A549 (cell line): ENCODE results near the gene NGB. TPM values are rescaled to one million over a fixed set of nuclear protein-coding genes. Genes with fewer than 3 reads are reported as not detected.

Source experiments
- ATAC-seq, 2 experiments: fragments of 200-7000 bp in 1 of 2; fragments of >200 bp in 1 of 2; cut with Nextera tagmentation in 1 of 2; cut with Tn5 transposase in 1 of 2; 3 replicates each; pipeline versions ENCODE4 v1.8.0 to v1.9.1; 2018 to 2020; ENCODE audit warnings: mild to moderate bottlenecking in 1 of 2, moderate library complexity in 1 of 2
- CTCF ChIA-PET: fragments of 300-600 bp; sonication (Branson Sonifier 250); formaldehyde crosslinking; extraction: SDS; loops from one replicate; lab custom pipeline; 2021; ENCODE audit warnings: antibody characterized with exemption, inconsistent platforms; lab: Yijun Ruan, JAX
- POLR2A ChIA-PET: fragments of 350-600 bp; formaldehyde crosslinking; extraction: SDS; loops from one replicate; lab custom pipeline; 2021; ENCODE audit warnings: antibody characterized with exemption, inconsistent platforms; lab: Yijun Ruan, JAX
- DNase-seq, 2 experiments: peaks; one replicate each; pipeline versions ENCODE4 v3.0.0 to v3.0.0-alpha.2; 2011 to 2016; ENCODE audit warnings: low read depth in 1 of 2, low spot score in 1 of 2
- FAIRE-seq: peaks from 2 replicates; lab custom pipeline; 2011; peaks lifted over from hg19 to GRCh38; lab: Jason Lieb, UNC
- H3K27ac ChIP-seq, 2 experiments: fragments of >200 bp; sonication (Bioruptor Twin); formaldehyde crosslinking; 3 replicates each; pipeline ENCODE4 v1.5.1; 2016 to 2017
- H3K4me1 ChIP-seq: fragments of >200 bp; sonication (Bioruptor Twin); formaldehyde crosslinking; 3 replicates; pipeline ENCODE4 v1.6.1; 2016
- H3K4me2 ChIP-seq: fragments of >200 bp; sonication (Bioruptor Twin); formaldehyde crosslinking; 3 replicates; pipeline ENCODE4 v1.6.1; 2016
- H3K4me3 ChIP-seq: fragments of >200 bp; sonication (Bioruptor Twin); formaldehyde crosslinking; 3 replicates; pipeline ENCODE4 v1.5.1; 2016
- H3K9me3 ChIP-seq: fragments of >200 bp; sonication (Bioruptor Twin); formaldehyde crosslinking; 3 replicates; pipeline ENCODE4 v1.6.1; 2016
- CEBPB ChIP-seq, 2 experiments: fragments of >200 bp in 1 of 2; sonication (Bioruptor Twin) in 1 of 2; formaldehyde crosslinking in 1 of 2; IDR thresholded peaks; 2 replicates each; pipeline ENCODE4 v1.6.1; 2012 to 2016
- CHD2 ChIP-seq: fragments of 150-350 bp; IDR thresholded peaks from 2 replicates; pipeline ENCODE4 v1.6.1; 2014; ENCODE audit warnings: low read length; ENCODE audit not compliant: partially characterized antibody
- CHD4 ChIP-seq: fragments of 200-600 bp; sonication (generic); IDR thresholded peaks from 2 replicates; pipeline ENCODE4 v1.6.1; 2016; ENCODE audit warnings: antibody characterized with exemption, mild to moderate bottlenecking, borderline replicate concordance
- E2F6 ChIP-seq: IDR thresholded peaks from 2 replicates; pipeline ENCODE4 v1.6.1; 2012; ENCODE audit warnings: low read depth, borderline replicate concordance
- EHMT2 ChIP-seq: fragments of 200-600 bp; sonication (generic); IDR thresholded peaks from 2 replicates; pipeline ENCODE4 v1.6.1; 2016; ENCODE audit warnings: antibody characterized with exemption, low read depth, mild to moderate bottlenecking, moderate library complexity
- ELK1 ChIP-seq: fragments of 150-350 bp; IDR thresholded peaks from 2 replicates; pipeline ENCODE4 v1.6.1; 2014; ENCODE audit warnings: low read depth, mild to moderate bottlenecking, low read length
- GATA3 ChIP-seq: IDR thresholded peaks from 2 replicates; pipeline ENCODE4 v1.6.1; 2012; ENCODE audit warnings: borderline replicate concordance
- HES2 ChIP-seq: fragments of >200 bp; sonication (Bioruptor Twin); formaldehyde crosslinking; IDR thresholded peaks from 2 replicates; pipeline ENCODE4 v1.6.1; 2016
- HEYL ChIP-seq: fragments of 250-450 bp; sonication (Bioruptor Pico); IDR thresholded peaks from 2 replicates; pipeline ENCODE4 v1.8.0; 2021; ENCODE audit warnings: mild to moderate bottlenecking, moderate library complexity
- HOXA7 ChIP-seq: fragments of 250-450 bp; sonication (Bioruptor Pico); IDR thresholded peaks from 2 replicates; pipeline ENCODE4 v1.5.0; 2020; ENCODE audit warnings: mild to moderate bottlenecking, moderate library complexity
- KDM5A ChIP-seq: fragments of 200-600 bp; sonication (generic); IDR thresholded peaks from 2 replicates; pipeline ENCODE4 v1.6.1; 2016; ENCODE audit warnings: antibody characterized with exemption, mild to moderate bottlenecking
- MYC ChIP-seq: IDR thresholded peaks from 2 replicates; pipeline ENCODE4 v1.6.1; 2012; ENCODE audit warnings: mild to moderate bottlenecking, inconsistent platforms, low read length, improper control_type of control experiment, borderline replicate concordance
- NFE2L2 ChIP-seq: fragments of 150-350 bp; conservative IDR thresholded peaks from 2 replicates; pipeline ENCODE4 v1.6.1; 2014; ENCODE audit warnings: low read length
- NPAS2 ChIP-seq: fragments of 250-450 bp; sonication (Bioruptor Pico); IDR thresholded peaks from 2 replicates; pipeline ENCODE4 v1.8.0; 2022; ENCODE audit warnings: mild to moderate bottlenecking, moderate library complexity, borderline replicate concordance
- NR3C1 ChIP-seq: fragments of >200 bp; sonication (Bioruptor Twin); formaldehyde crosslinking; IDR thresholded peaks from 3 replicates; pipeline ENCODE4 v1.6.1; 2017
- PHF8 ChIP-seq: fragments of 200-600 bp; sonication (generic); IDR thresholded peaks from 2 replicates; pipeline ENCODE4 v1.6.1; 2016; ENCODE audit warnings: low read depth, mild to moderate bottlenecking, antibody characterized with exemption, moderate library complexity, borderline replicate concordance
- POLR2A ChIP-seq: IDR thresholded peaks from 2 replicates; pipeline ENCODE4 v1.6.1; 2012; ENCODE audit warnings: mild to moderate bottlenecking, low read length
- POLR2AphosphoS2 ChIP-seq: conservative IDR thresholded peaks from 2 replicates; pipeline ENCODE4 v1.6.1; 2012; ENCODE audit warnings: low read length, improper control_type of control experiment, inconsistent platforms
- RARB ChIP-seq: fragments of 250-450 bp; sonication (Bioruptor Pico); IDR thresholded peaks from 2 replicates; pipeline ENCODE4 v1.8.0; 2021; ENCODE audit warnings: mild to moderate bottlenecking, moderate library complexity
- RFX5 ChIP-seq: fragments of 450-650 bp; IDR thresholded peaks from 2 replicates; pipeline ENCODE4 v1.7.1; 2014; ENCODE audit warnings: antibody characterized with exemption, mild to moderate bottlenecking, moderate library complexity
- SMC3 ChIP-seq: fragments of >200 bp; sonication (Bioruptor Twin); formaldehyde crosslinking; IDR thresholded peaks from 3 replicates; pipeline ENCODE4 v1.6.1; 2018; ENCODE audit warnings: inconsistent platforms
- USF2 ChIP-seq: fragments of 450-650 bp; IDR thresholded peaks from 2 replicates; pipeline ENCODE4 v1.6.1; 2014; ENCODE audit warnings: antibody characterized with exemption
- ZFP36 ChIP-seq: fragments of 450-650 bp; IDR thresholded peaks from 2 replicates; pipeline ENCODE4 v1.6.1; 2014; ENCODE audit warnings: borderline replicate concordance; ENCODE audit not compliant: partially characterized antibody
- WGBS: methylation state at CpG from one replicate; pipeline ENCODE4 v1.1.6; 2017; ENCODE audit errors: missing lambda C conversion rate; 5-methylcytosine and 5-hydroxymethylcytosine counted together
- polyA plus RNA-seq, 4 experiments: library from polyadenylated mRNA; depleted of rRNA in 3 of 4; stranded (reverse); fragments of >200 nt; fragmentation: RNase III in 1 of 4; extraction: RNeasy Plus Mini Kit Qiagen cat#74134 plus additional on column Dnase treatment in 1 of 4; gene quantifications; 2 replicates in 3 of 4; 3 replicates in 1 of 4; pipeline ENCODE4 v1.2.3, GENCODE V29; 2011 to 2017

NGB gene
- polyA plus RNA-seq, 2 of the 4 experiments (the other 2 are of a cell fraction), result not detected

GRCh38 chr14:77250927-77251326 is 20.1 kb downstream of the NGB start:
- FAIRE-seq, result no peak
- DNase-seq, result no peak
- Histone ChIP-seq H3K27ac (no peak overlapping the region), H3K9me3 (no peaks in the 10 kb centered on the region)
- TF ChIP-seq RFX5, result no peak
- TF ChIP-seq CHD4, result no peak
- TF ChIP-seq CHD2, result no peak
- no peak for TF ChIP-seq CEBPB (IDR thresholded peaks at IDR 0.05)
- TF ChIP-seq E2F6, result no peak
- no peak for TF ChIP-seq ZFP36
- TF ChIP-seq HEYL, result no peak
- TF ChIP-seq, all 56 proteins: peak for 0
- 63% methylated on average over 6 of the region's 6 CpGs for WGBS
- Histone ChIP-seq H3K4me2 (no peak overlapping the region), H3K4me3 (no peak overlapping the region), H3K4me1 (no peaks in the 10 kb centered on the region)
- CTCF ChIA-PET, result no interaction called here
- no peak for ATAC-seq
- POLR2A ChIA-PET, result no interaction called here

- 77% methylated on average over 6 of the region's 7 CpGs for WGBS
- ChIA-PET POLR2A (no interaction called here), CTCF (no interaction called here)
- ATAC-seq, result no peak
- Histone ChIP-seq H3K27ac (no peak overlapping the region), H3K4me3 (no peak overlapping the region), H3K4me1 (no peaks in the 10 kb centered on the region), H3K4me2 (no peak overlapping the region), H3K9me3 (no peaks in the 10 kb centered on the region)
- TF ChIP-seq HES2 (no peak), NPAS2 (CRISPR knock-in tag) (no peak), SMC3 (no peak), CEBPB (IDR thresholded peaks at IDR 0.05) (no peak), ELK1 (no peak)
- no peak for DNase-seq
- no peak for FAIRE-seq
These were observed 21.7 kb downstream of the NGB start for GRCh38 chr14:77249286-77249685.

GRCh38 chr14:77248666-77249065 is 22.3 kb downstream of the NGB start:
- no peak for DNase-seq
- FAIRE-seq, result no peak
- Histone ChIP-seq H3K4me3 (no peak overlapping the region), H3K27ac (no peak overlapping the region), H3K4me2 (no peak overlapping the region), H3K4me1 (no peaks in the 10 kb centered on the region)
- CTCF ChIA-PET, result no interaction called here
- 56% methylated on average over 6 of the region's 7 CpGs for WGBS
- no peak for ATAC-seq
- TF ChIP-seq NR3C1 (no peak), KDM5A (no peak), HOXA7 (no peak), EHMT2 (no peak), MYC (no peak), POLR2A (no peak), RARB (no peak), GATA3 (no peak), POLR2AphosphoS2 (no peak), NFE2L2 (no peak), USF2 (no peak), PHF8 (no peak)
- TF ChIP-seq, all 56 proteins: peak for 0
- no peaks in the 10 kb centered on the region for H3K9me3 ChIP-seq
- POLR2A ChIA-PET, result no interaction called here
